Hepatocyte (in vitro differentiated cells): ENCODE results near the gene REG3G. TPM values are rescaled to one million over a fixed set of nuclear protein-coding genes. Genes with fewer than 3 reads are reported as not detected.

Source experiments
- DNase-seq: peaks from one replicate; pipeline ENCODE4 v3.0.0-alpha.2; 2016; ENCODE audit warnings: low spot score
- H2AFZ ChIP-seq: fragments of 200-600 bp; sonication (generic); 2 replicates; pipeline ENCODE4 v1.6.0; 2016; ENCODE audit warnings: antibody characterized with exemption, mild to moderate bottlenecking
- H3K27ac ChIP-seq: fragments of 200-600 bp; sonication (generic); 2 replicates; pipeline ENCODE4 v1.5.1; 2016; ENCODE audit warnings: mild to moderate bottlenecking
- H3K27me3 ChIP-seq: fragments of 200-600 bp; sonication (generic); 2 replicates; pipeline ENCODE4 v1.6.1; 2016
- H3K36me3 ChIP-seq: fragments of 200-600 bp; sonication (generic); replicated peaks from 2 replicates; pipeline ENCODE4 v1.5.1; 2016; ENCODE audit warnings: low read depth; ENCODE audit not compliant: insufficient read depth
- H3K4me1 ChIP-seq: fragments of 200-600 bp; sonication (generic); 2 replicates; pipeline ENCODE4 v1.5.1; 2016; ENCODE audit warnings: mild to moderate bottlenecking, moderate library complexity; ENCODE audit not compliant: insufficient read depth
- H3K4me2 ChIP-seq: fragments of 200-600 bp; sonication (generic); 2 replicates; pipeline ENCODE4 v1.6.0; 2016
- H3K4me3 ChIP-seq: fragments of 200-600 bp; sonication (generic); 2 replicates; pipeline ENCODE4 v1.5.1; 2016; ENCODE audit warnings: mild to moderate bottlenecking
- H3K79me2 ChIP-seq: fragments of 200-600 bp; sonication (generic); 2 replicates; pipeline ENCODE4 v1.6.0; 2017; ENCODE audit warnings: mild to moderate bottlenecking
- H3K9me2 ChIP-seq: fragments of 200-600 bp; sonication (generic); replicated peaks from 2 replicates; pipeline ENCODE4 v1.6.0; 2017; ENCODE audit warnings: mild to moderate bottlenecking; ENCODE audit not compliant: insufficient read depth
- H3K9me3 ChIP-seq: fragments of 200-600 bp; sonication (generic); 2 replicates; pipeline ENCODE4 v1.5.1; 2016; ENCODE audit warnings: low read depth, mild to moderate bottlenecking
- H4K20me1 ChIP-seq: fragments of 200-600 bp; sonication (generic); 2 replicates; pipeline ENCODE4 v1.6.0; 2016; ENCODE audit warnings: mild to moderate bottlenecking; ENCODE audit not compliant: insufficient read depth, poor library complexity, severe bottlenecking
- CTCF ChIP-seq: fragments of 200-600 bp; sonication (generic); IDR thresholded peaks from 2 replicates; pipeline ENCODE4 v1.5.1; 2016; ENCODE audit warnings: antibody characterized with exemption, mild to moderate bottlenecking; ENCODE audit not compliant: poor library complexity
- EZH2 ChIP-seq: fragments of 200-600 bp; sonication (generic); IDR thresholded peaks from 2 replicates; pipeline ENCODE4 v1.6.1; 2016; ENCODE audit warnings: antibody characterized with exemption, mild to moderate bottlenecking, borderline replicate concordance
- EZH2phosphoT487 ChIP-seq: fragments of 200-600 bp; sonication (generic); IDR thresholded peaks from one replicate; pipeline ENCODE4 v1.6.1; 2018; ENCODE audit warnings: antibody characterized with exemption, mild to moderate bottlenecking, low read depth, moderate library complexity; ENCODE audit not compliant: unreplicated experiment, severe bottlenecking
- WGBS: methylation state at CpG from one replicate; pipeline ENCODE4 v1.1.6; 2016; ENCODE audit warnings: low lambda C conversion rate; ENCODE audit errors: missing lambda C conversion rate; 5-methylcytosine and 5-hydroxymethylcytosine counted together
- polyA plus RNA-seq: library from polyadenylated mRNA; unstranded; fragments of >200 nt; fragmentation: Nextera tagmentation; extraction: Ambion mirVana; gene quantifications from 2 replicates; pipeline ENCODE4 v1.2.1, GENCODE V29; 2016
- total RNA-seq: library from RNA; depleted of rRNA; stranded (reverse); fragments of >200 nt; gene quantifications from 2 replicates; pipeline ENCODE4 v1.2.3, GENCODE V29; 2014

REG3G gene
- total and polyA plus RNA-seq, 2 experiments from 2014 or later, result 0.30 to 1.3 TPM

- H4K20me1 ChIP-seq, result no peaks in the 10 kb centered on the region
- H3K4me3 ChIP-seq, result no peak overlapping the region
- no peaks in the 10 kb centered on the region for H3K36me3 ChIP-seq
- no peak overlapping the region for H3K27ac ChIP-seq
- no peaks in the 10 kb centered on the region for H3K79me2 ChIP-seq
- peak overlapping the region; percentile 77 for H2AFZ ChIP-seq
- H3K4me1 ChIP-seq, result peaks cover 8% of the 10 kb centered on the region
- no peaks in the 10 kb centered on the region for H3K9me3 ChIP-seq
- H3K4me2 ChIP-seq, result peak overlapping the region; percentile 92
- 55% methylated on average over 22 of the region's 25 CpGs for WGBS
- TF ChIP-seq CTCF, result no peak
- TF ChIP-seq EZH2phosphoT487, result no peak
- TF ChIP-seq EZH2, result no peak
- DNase-seq, result no peak
- no peaks in the 10 kb centered on the region for H3K9me2 ChIP-seq
- H3K27me3 ChIP-seq, result peaks cover 26% of the 10 kb centered on the region
These were observed 31.9 kb upstream of the REG3G start for GRCh38 chr2:78993518-78994148.

- no peaks in the 10 kb centered on the region for H3K36me3 ChIP-seq
- peaks cover 8% of the 10 kb centered on the region for H3K4me1 ChIP-seq
- H3K9me2 ChIP-seq, result no peaks in the 10 kb centered on the region
- H4K20me1 ChIP-seq, result no peaks in the 10 kb centered on the region
- WGBS, result 92% methylated on average over 1 of the region's 1 CpG
- no peak overlapping the region for H3K4me2 ChIP-seq
- no peaks in the 10 kb centered on the region for H3K79me2 ChIP-seq
- no peak overlapping the region for H2AFZ ChIP-seq
- DNase-seq, result no peak
- no peak overlapping the region for H3K27ac ChIP-seq
- H3K9me3 ChIP-seq, result no peaks in the 10 kb centered on the region
- no peak overlapping the region for H3K4me3 ChIP-seq
- TF ChIP-seq EZH2 (no peak), EZH2phosphoT487 (no peak), CTCF (no peak)
- peaks cover 26% of the 10 kb centered on the region for H3K27me3 ChIP-seq
These were observed 30.7 kb upstream of the REG3G start for GRCh38 chr2:78994789-78995188.

GRCh38 chr2:78999406-78999805, 26.1 kb upstream of the REG3G start:
- Histone ChIP-seq H3K9me3 (no peaks in the 10 kb centered on the region), H2AFZ (no peak overlapping the region), H3K4me1 (no peaks in the 10 kb centered on the region), H3K36me3 (no peaks in the 10 kb centered on the region), H3K4me3 (no peak overlapping the region), H4K20me1 (no peaks in the 10 kb centered on the region), H3K9me2 (no peaks in the 10 kb centered on the region), H3K27ac (no peak overlapping the region), H3K4me2 (no peak overlapping the region), H3K79me2 (no peaks in the 10 kb centered on the region), H3K27me3 (peaks cover 6% of the 10 kb centered on the region)
- WGBS, result 48% methylated on average over 3 of the region's 3 CpGs
- TF ChIP-seq CTCF (peak; percentile 64), EZH2 (no peak), EZH2phosphoT487 (no peak)
- peak; percentile 42 for DNase-seq
